ENCODE measurements around the gene MPEG1. TPM values are rescaled to one million over a fixed set of nuclear protein-coding genes. Genes with fewer than 3 reads are reported as not detected.

MPEG1 gene
- total RNA-seq, 1 experiment from 2014 or later: not detected

DNA sequence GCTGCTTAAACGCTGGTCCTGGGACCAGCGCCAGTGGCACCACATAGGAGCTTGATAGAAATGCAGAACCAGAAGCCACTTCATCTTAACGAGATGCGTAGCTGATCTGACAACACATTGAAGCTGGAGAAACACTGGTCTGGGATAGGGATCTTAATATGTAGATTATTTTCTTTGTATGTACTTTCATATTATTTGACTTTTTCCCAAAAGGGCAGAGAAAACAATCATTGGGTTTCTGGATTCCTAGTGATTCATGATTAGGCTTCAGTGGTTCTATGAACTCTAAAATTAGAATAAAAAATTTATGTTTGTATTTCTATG, 12.3 kb downstream of the MPEG1 start:
- no peak overlapping the region for H2AFZ ChIP-seq (ENCODE audit: low read length)
- H3K36me3 Mint-ChIP-seq (ENCODE audit: insufficient read depth in 1 of 3, low read depth in 3 of 3): peaks cover 37 to 64% (median 38%) of the 10 kb centered on the region in 3 experiments

More for the DNA sequence above, 12.3 kb downstream of the MPEG1 start:
- Mint-ChIP-seq H3K9me3 (peaks cover 0 to 4% of the 10 kb centered on the region in 2 experiments; a peak in 3 of 5 replicates), H3K27me3 (ENCODE audit: low read depth) (no peaks in the 10 kb centered on the region), H3K4me3 (no peak overlapping the region), H3K27ac (no peak overlapping the region), H3K4me1 (peaks cover 2 to 3% of the 10 kb centered on the region in 2 experiments; a peak in 2 of 4 replicates)
- Histone ChIP-seq H3K56ac (ENCODE audit: insufficient read length, low read depth, low read length) (no peak overlapping the region), H3K18ac (ENCODE audit: insufficient read length, low read depth, low read length) (no peak overlapping the region), H2BK5ac (ENCODE audit: insufficient read length, low read length) (no peak overlapping the region), H3K14ac (ENCODE audit: insufficient read depth, low read length) (no peak overlapping the region), H3K9me3 (ENCODE audit: control insufficient read depth, low read depth, low read length) (peaks cover 6% of the 10 kb centered on the region), H3K79me2 (ENCODE audit: insufficient read depth, low read length) (no peaks in the 10 kb centered on the region; the same call in 1 of the 2 replicates), H3K23me2 (ENCODE audit: insufficient read length, low read depth, low read length, poor library complexity, severe bottlenecking) (no peaks in the 10 kb centered on the region), H3K4me1 (ENCODE audit: insufficient read depth, low read length) (no peaks in the 10 kb centered on the region), H3K4ac (ENCODE audit: low read depth, low read length) (no peak overlapping the region), H2BK12ac (ENCODE audit: insufficient read length, low read depth, low read length) (no peak overlapping the region), H2AK5ac (ENCODE audit: insufficient read length, low read length) (no peak overlapping the region), H3K27me3 (ENCODE audit: insufficient read depth, low read length) (no peaks in the 10 kb centered on the region), H4K5ac (ENCODE audit: insufficient read length, low read depth, low read length) (no peak overlapping the region), H2BK15ac (ENCODE audit: low read depth, low read length) (no peak overlapping the region), H4K20me1 (ENCODE audit: control insufficient read depth, insufficient read depth, insufficient read length) (no peaks in the 10 kb centered on the region), H3K4me2 (ENCODE audit: insufficient read depth, insufficient read length, low read length) (no peak overlapping the region), H4K8ac (replicated peaks; ENCODE audit: insufficient read length, low read depth, low read length) (no peak overlapping the region), H3T11ph (ENCODE audit: low read length) (no peak overlapping the region), H3K23ac (ENCODE audit: insufficient read length, low read depth, low read length) (no peak overlapping the region), H3K79me1 (ENCODE audit: insufficient read depth, low read depth, low read length, poor library complexity, severe bottlenecking) (no peaks in the 10 kb centered on the region), H2BK20ac (ENCODE audit: low read depth, low read length, poor library complexity, severe bottlenecking) (no peak overlapping the region), H4K91ac (ENCODE audit: insufficient read length, low read depth, low read length) (no peak overlapping the region), H3K9ac (ENCODE audit: extremely low read depth, insufficient read length, low read length) (no peak overlapping the region), H2BK120ac (ENCODE audit: low read depth, low read length, poor library complexity, severe bottlenecking) (no peak overlapping the region), H3K27ac (ENCODE audit: insufficient read length, low read depth, low read length) (no peak overlapping the region)
- DNase-seq: no peak
- WGBS (ENCODE audit: extremely low coverage, insufficient read length, low lambda C conversion rate): no CpG with 5 or more reads among the region's 4 CpGs
- TF ChIP-seq, protein P1, sequence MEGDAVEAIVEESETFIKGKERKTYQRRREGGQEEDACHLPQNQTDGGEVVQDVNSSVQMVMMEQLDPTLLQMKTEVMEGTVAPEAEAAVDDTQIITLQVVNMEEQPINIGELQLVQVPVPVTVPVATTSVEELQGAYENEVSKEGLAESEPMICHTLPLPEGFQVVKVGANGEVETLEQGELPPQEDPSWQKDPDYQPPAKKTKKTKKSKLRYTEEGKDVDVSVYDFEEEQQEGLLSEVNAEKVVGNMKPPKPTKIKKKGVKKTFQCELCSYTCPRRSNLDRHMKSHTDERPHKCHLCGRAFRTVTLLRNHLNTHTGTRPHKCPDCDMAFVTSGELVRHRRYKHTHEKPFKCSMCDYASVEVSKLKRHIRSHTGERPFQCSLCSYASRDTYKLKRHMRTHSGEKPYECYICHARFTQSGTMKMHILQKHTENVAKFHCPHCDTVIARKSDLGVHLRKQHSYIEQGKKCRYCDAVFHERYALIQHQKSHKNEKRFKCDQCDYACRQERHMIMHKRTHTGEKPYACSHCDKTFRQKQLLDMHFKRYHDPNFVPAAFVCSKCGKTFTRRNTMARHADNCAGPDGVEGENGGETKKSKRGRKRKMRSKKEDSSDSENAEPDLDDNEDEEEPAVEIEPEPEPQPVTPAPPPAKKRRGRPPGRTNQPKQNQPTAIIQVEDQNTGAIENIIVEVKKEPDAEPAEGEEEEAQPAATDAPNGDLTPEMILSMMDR (conservative IDR thresholded peaks at IDR 0.05): no peak
